Adrenal gland (tissue), 5 donors: Measurements from ENCODE around the gene MYO18B.

Experiments
- CTCF ChIP-seq, 6 experiments: fragments of 450-650 bp in 4 of 6; fragments of 200-600 bp in 2 of 6; sonication (generic) in 1 of 6; IDR thresholded peaks; 1 replicate in 5 of 6; 2 replicates in 1 of 6; pipeline versions ENCODE4 v1.5.1 to v1.8.0; 2016 to 2021; ENCODE audit warnings: antibody characterized with exemption in 6 of 6, mild to moderate bottlenecking in 2 of 6, moderate library complexity in 1 of 6
- POLR2A ChIP-seq, 2 donors: fragments of 450-650 bp; IDR thresholded peaks; one replicate each; pipeline ENCODE4 v1.6.1; 2017; ENCODE audit warnings: antibody characterized with exemption in 2 of 2, mild to moderate bottlenecking in 2 of 2, moderate library complexity in 1 of 2
- donor health status: DM: no; HTN: no; CAD: no.

- TF ChIP-seq CTCF (IDR thresholded peaks at IDR 0.05) (no peak), POLR2A (IDR thresholded peaks at IDR 0.05) (no peak)
These were observed 82.9 kb downstream of the MYO18B start for GRCh38 chr22:25824828-25825423.
